B cell (primary cell): ENCODE measurements around the gene ETFB. TPM values are rescaled to one million over a fixed set of nuclear protein-coding genes. Genes with fewer than 3 reads are reported as not detected.

ENCODE experiments used
- ATAC-seq: fragments of 200-7000 bp; cut with Tn5 transposase; one replicate; pipeline ENCODE4 v1.10.0; 2021; ENCODE audit warnings: low read depth, mild to moderate bottlenecking, moderate number of reproducible peaks, moderate library complexity
- CTCF ChIA-PET: fragments of 350-600 bp; sonication (Branson Sonifier 250); formaldehyde crosslinking; loops from one replicate; lab custom pipeline; 2021; ENCODE audit warnings: antibody characterized with exemption, inconsistent platforms; lab: Charles Lee
- POLR2A ChIA-PET: fragments of 350-600 bp; sonication (Branson Sonifier 250); formaldehyde crosslinking; loops from one replicate; lab custom pipeline; 2021; ENCODE audit warnings: antibody characterized with exemption; lab: Charles Lee
- DNase-seq: peaks from one replicate; pipeline ENCODE4 v3.0.0; 2013
- H2AFZ ChIP-seq: 2 replicates; pipeline ENCODE4 v1.6.1; 2012; ENCODE audit warnings: mild to moderate bottlenecking, low read depth, low read length; ENCODE audit not compliant: insufficient read depth, poor library complexity, severe bottlenecking
- H3K27ac ChIP-seq, 2 donors: 1 replicate in 1 of 2; 2 replicates in 1 of 2; pipeline ENCODE4 v1.5.1; 2012 to 2013; ENCODE audit warnings: low read length in 2 of 2, mild to moderate bottlenecking in 2 of 2, moderate library complexity in 1 of 2
- H3K27me3 ChIP-seq, 4 experiments: fragments of 200-600 bp in 1 of 4; sonication (generic) in 1 of 4; replicated peaks in 1 of 4; 1 replicate in 2 of 4; 2 replicates in 2 of 4; pipeline versions ENCODE4 v1.6.1 to v1.7.0; 2013 to 2016; ENCODE audit warnings: low read length in 3 of 4, mild to moderate bottlenecking in 2 of 4, mixed read lengths in 1 of 4, moderate library complexity in 1 of 4; ENCODE audit not compliant: insufficient read depth in 4 of 4, control insufficient read depth in 3 of 4; ENCODE audit errors: control extremely low read depth in 1 of 4
- H3K36me3 ChIP-seq, 2 experiments: replicated peaks in 1 of 2; 1 replicate in 1 of 2; 2 replicates in 1 of 2; pipeline versions ENCODE4 v1.6.1 to v1.7.1; 2013; ENCODE audit warnings: low read length in 1 of 2; ENCODE audit not compliant: insufficient read depth in 2 of 2, control insufficient read depth in 1 of 2; ENCODE audit errors: control extremely low read depth in 1 of 2, extremely low read depth in 1 of 2
- H3K4me1 ChIP-seq, 2 donors: fragments of 200-600 bp in 1 of 2; sonication (generic) in 1 of 2; 1 replicate in 1 of 2; 2 replicates in 1 of 2; pipeline versions ENCODE4 v1.5.1 to v1.6.1; 2013 to 2017; ENCODE audit warnings: low read length in 2 of 2; ENCODE audit not compliant: control insufficient read depth in 2 of 2, insufficient read depth in 2 of 2
- H3K4me2 ChIP-seq: replicated peaks from 2 replicates; pipeline ENCODE3; 2012; ENCODE audit warnings: mild to moderate bottlenecking, low read depth, low read length; ENCODE audit not compliant: poor library complexity, severe bottlenecking
- H3K4me3 ChIP-seq, 5 experiments: fragments of 200-600 bp in 1 of 5; sonication (generic) in 1 of 5; 1 replicate in 3 of 5; 2 replicates in 2 of 5; pipeline versions ENCODE4 v1.5.1 to v1.7.0; 2011 to 2016; ENCODE audit warnings: low read length in 4 of 5, mild to moderate bottlenecking in 4 of 5, low read depth in 2 of 5, control low read depth in 1 of 5, moderate library complexity in 1 of 5; ENCODE audit not compliant: insufficient read depth in 1 of 5; ENCODE audit errors: control extremely low read depth in 1 of 5, extremely low read depth in 1 of 5
- H3K79me2 ChIP-seq: fragments of 200-600 bp; sonication (generic); one replicate; pipeline ENCODE4 v1.6.0; 2016; ENCODE audit warnings: low read length; ENCODE audit not compliant: control insufficient read depth, insufficient read depth
- H3K9ac ChIP-seq: fragments of 200-600 bp; sonication (generic); 2 replicates; pipeline ENCODE4 v1.6.1; 2017; ENCODE audit warnings: mild to moderate bottlenecking, low read length, moderate library complexity
- H3K9me3 ChIP-seq, 3 donors: one replicate each; pipeline versions ENCODE4 v1.6.1 to v1.7.1; 2013; ENCODE audit warnings: low read length in 2 of 3; ENCODE audit not compliant: control insufficient read depth in 2 of 3, insufficient read depth in 1 of 3; ENCODE audit errors: control extremely low read depth in 1 of 3
- H4K20me1 ChIP-seq: 2 replicates; pipeline ENCODE4 v1.6.0; 2012; ENCODE audit warnings: mild to moderate bottlenecking, low read length; ENCODE audit not compliant: insufficient read depth, control insufficient read depth, poor library complexity, severe bottlenecking
- H3K27ac Mint-ChIP-seq: one replicate; pipeline ENCODE4 v1.8.0; 2021; ENCODE audit warnings: mixed read lengths
- H3K27me3 Mint-ChIP-seq: one replicate; pipeline ENCODE4 v1.8.0; 2021; ENCODE audit warnings: mixed read lengths
- H3K4me1 Mint-ChIP-seq: one replicate; pipeline ENCODE4 v1.8.0; 2021; ENCODE audit warnings: mixed read lengths
- H3K4me3 Mint-ChIP-seq: one replicate; pipeline ENCODE4 v1.8.0; 2021; ENCODE audit warnings: mixed read lengths
- H3K9me3 Mint-ChIP-seq: one replicate; pipeline ENCODE4 v1.8.0; 2022; ENCODE audit warnings: mixed read lengths; ENCODE audit not compliant: insufficient read depth
- EZH2 ChIP-seq: IDR thresholded peaks from 2 replicates; pipeline ENCODE4 v1.6.1; 2012; ENCODE audit warnings: borderline replicate concordance, low read depth, mild to moderate bottlenecking, moderate library complexity, low read length; ENCODE audit not compliant: insufficient read depth, poor library complexity, severe bottlenecking
- WGBS: methylation state at CpG from one replicate; pipeline ENCODE4 v1.1.5; 2013; ENCODE audit warnings: missing lambda C conversion rate; ENCODE audit not compliant: insufficient coverage; 5-methylcytosine and 5-hydroxymethylcytosine counted together
- intact Hi-C: fragments of 100-400 bp; cut with micrococcal nuclease; formaldehyde crosslinking; loops from one replicate; pipeline ENCODE4 v1.10.0; 2022
- polyA plus RNA-seq: library from polyadenylated mRNA; depleted of rRNA; stranded (reverse); fragments of >200 nt; gene quantifications from 2 replicates; pipeline ENCODE4 v1.2.3, GENCODE V29; 2012
- total RNA-seq, 2 donors: library from RNA; stranded (reverse); fragments of 120-200 nt in 1 of 2; gene quantifications; 1 replicate in 1 of 2; 2 replicates in 1 of 2; pipeline versions ENCODE4 v1.2.3 to v1.2.4, GENCODE V29; 2013 to 2022
- TF ChIP-seq, protein P1 (sequence below): fragments of 200-600 bp; IDR thresholded peaks from one replicate; pipeline ENCODE4 v1.8.0; 2022; ENCODE audit warnings: antibody characterized with exemption, mild to moderate bottlenecking

ETFB gene
- total and polyA plus RNA-seq, 2 donors (not counting 1 experiment from before 2014, with no cell fraction given): 33.3 to 76.5 TPM

DNA sequence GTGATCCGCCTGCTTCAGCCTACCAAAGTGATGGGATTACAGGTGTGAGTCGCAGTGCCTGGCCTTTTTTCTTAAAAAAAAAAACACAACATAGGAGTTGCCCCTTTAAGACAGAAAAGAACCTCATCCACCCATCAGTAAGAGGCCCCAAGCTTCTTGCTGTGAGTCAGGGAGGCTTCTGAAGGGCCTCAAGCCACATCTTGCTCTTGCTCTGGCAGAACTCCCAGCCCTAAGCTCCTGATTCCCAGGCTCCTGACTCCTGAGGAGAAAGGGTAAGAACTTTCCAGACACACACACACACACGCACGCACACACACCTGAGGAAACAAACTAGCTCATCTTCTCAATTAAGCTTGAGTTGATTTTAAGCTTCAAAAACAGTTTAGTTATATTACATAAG lies 6.9 kb downstream of the ETFB start:
- Mint-ChIP-seq H3K27ac (no peak overlapping the region), H3K4me1 (peaks cover 18% of the 10 kb centered on the region), H3K4me3 (no peak overlapping the region), H3K9me3 (no peaks in the 10 kb centered on the region), H3K27me3 (no peaks in the 10 kb centered on the region)
- peaks cover 0 to 4% of the 10 kb centered on the region in 2 donors for H3K4me1 ChIP-seq
- H2AFZ ChIP-seq: no peak overlapping the region
- no peaks in the 10 kb centered on the region for H3K9me3 ChIP-seq
- H3K79me2 ChIP-seq: peaks cover 9% of the 10 kb centered on the region
- ChIA-PET CTCF (interaction anchor here (1.2 to 1.5 kb wide), 3 partner anchors 20 to 114 kb away, joined by 3 to 4 read pairs (median 4); no protein-coding TSS in a partner anchor), POLR2A (interaction anchor here (0.6 kb wide), 1 partner anchor 10 kb away, joined by 4 read pairs; no protein-coding TSS in a partner anchor)
- no peak overlapping the region for H3K9ac ChIP-seq
- DNase-seq (no peak), ATAC-seq (no peak)
- no peak overlapping the region for H3K27ac ChIP-seq
- intact Hi-C loops: no loop called here
- TF ChIP-seq, protein P1, sequence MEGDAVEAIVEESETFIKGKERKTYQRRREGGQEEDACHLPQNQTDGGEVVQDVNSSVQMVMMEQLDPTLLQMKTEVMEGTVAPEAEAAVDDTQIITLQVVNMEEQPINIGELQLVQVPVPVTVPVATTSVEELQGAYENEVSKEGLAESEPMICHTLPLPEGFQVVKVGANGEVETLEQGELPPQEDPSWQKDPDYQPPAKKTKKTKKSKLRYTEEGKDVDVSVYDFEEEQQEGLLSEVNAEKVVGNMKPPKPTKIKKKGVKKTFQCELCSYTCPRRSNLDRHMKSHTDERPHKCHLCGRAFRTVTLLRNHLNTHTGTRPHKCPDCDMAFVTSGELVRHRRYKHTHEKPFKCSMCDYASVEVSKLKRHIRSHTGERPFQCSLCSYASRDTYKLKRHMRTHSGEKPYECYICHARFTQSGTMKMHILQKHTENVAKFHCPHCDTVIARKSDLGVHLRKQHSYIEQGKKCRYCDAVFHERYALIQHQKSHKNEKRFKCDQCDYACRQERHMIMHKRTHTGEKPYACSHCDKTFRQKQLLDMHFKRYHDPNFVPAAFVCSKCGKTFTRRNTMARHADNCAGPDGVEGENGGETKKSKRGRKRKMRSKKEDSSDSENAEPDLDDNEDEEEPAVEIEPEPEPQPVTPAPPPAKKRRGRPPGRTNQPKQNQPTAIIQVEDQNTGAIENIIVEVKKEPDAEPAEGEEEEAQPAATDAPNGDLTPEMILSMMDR: no peak
- no peak for TF ChIP-seq EZH2
- peaks cover 0 to 2% of the 10 kb centered on the region in 2 experiments for H3K36me3 ChIP-seq
- H3K4me3 ChIP-seq: no peak overlapping the region
- WGBS: 100% methylated on average over 1 of the region's 4 CpGs
- H3K4me2 ChIP-seq: no peak overlapping the region
- H3K27me3 ChIP-seq: no peaks in the 10 kb centered on the region
- H4K20me1 ChIP-seq: no peaks in the 10 kb centered on the region

GRCh38 chr19:51357952-51358351 lies 8.2 kb downstream of the ETFB start:
- no peaks in the 10 kb centered on the region for H4K20me1 ChIP-seq
- POLR2A ChIA-PET: no interaction called here
- H3K27ac Mint-ChIP-seq: no peak overlapping the region
- no peaks in the 10 kb centered on the region for H3K27me3 ChIP-seq
- H3K27me3 Mint-ChIP-seq: no peaks in the 10 kb centered on the region
- no peak overlapping the region for H3K27ac ChIP-seq
- H3K9me3 Mint-ChIP-seq: no peaks in the 10 kb centered on the region
- 97% methylated on average over 6 of the region's 7 CpGs for WGBS
- CTCF ChIA-PET: no interaction called here
- no peak overlapping the region for H3K4me3 ChIP-seq
- ATAC-seq: no peak
- no peaks in the 10 kb centered on the region for H3K9me3 ChIP-seq
- H3K4me3 Mint-ChIP-seq: no peak overlapping the region
- H3K4me1 Mint-ChIP-seq: peaks cover 7% of the 10 kb centered on the region
- no peak overlapping the region for H2AFZ ChIP-seq
- H3K4me1 ChIP-seq: peaks cover 0 to 4% of the 10 kb centered on the region in 2 donors
- intact Hi-C loops: no loop called here
- TF ChIP-seq, protein P1: no peak
- no peak for TF ChIP-seq EZH2
- peaks cover 0 to 2% of the 10 kb centered on the region in 2 experiments for H3K36me3 ChIP-seq
- DNase-seq: no peak
- peaks cover 9% of the 10 kb centered on the region for H3K79me2 ChIP-seq
- no peak overlapping the region for H3K9ac ChIP-seq
- no peak overlapping the region for H3K4me2 ChIP-seq
